Metanephros (tissue), 1 donor: ENCODE data around the gene OR4K5. TPM values are rescaled to one million over a fixed set of nuclear protein-coding genes. Genes with fewer than 3 reads are reported as not detected.

Source experiments
- total RNA-seq: library from RNA; depleted of rRNA; stranded (reverse); fragments of >200 nt; gene quantifications from one replicate; pipeline ENCODE4 v1.2.3, GENCODE V29; 2014

The OR4K5 gene, protein sequence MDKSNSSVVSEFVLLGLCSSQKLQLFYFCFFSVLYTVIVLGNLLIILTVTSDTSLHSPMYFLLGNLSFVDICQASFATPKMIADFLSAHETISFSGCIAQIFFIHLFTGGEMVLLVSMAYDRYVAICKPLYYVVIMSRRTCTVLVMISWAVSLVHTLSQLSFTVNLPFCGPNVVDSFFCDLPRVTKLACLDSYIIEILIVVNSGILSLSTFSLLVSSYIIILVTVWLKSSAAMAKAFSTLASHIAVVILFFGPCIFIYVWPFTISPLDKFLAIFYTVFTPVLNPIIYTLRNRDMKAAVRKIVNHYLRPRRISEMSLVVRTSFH
- total RNA-seq: not detected

DNA sequence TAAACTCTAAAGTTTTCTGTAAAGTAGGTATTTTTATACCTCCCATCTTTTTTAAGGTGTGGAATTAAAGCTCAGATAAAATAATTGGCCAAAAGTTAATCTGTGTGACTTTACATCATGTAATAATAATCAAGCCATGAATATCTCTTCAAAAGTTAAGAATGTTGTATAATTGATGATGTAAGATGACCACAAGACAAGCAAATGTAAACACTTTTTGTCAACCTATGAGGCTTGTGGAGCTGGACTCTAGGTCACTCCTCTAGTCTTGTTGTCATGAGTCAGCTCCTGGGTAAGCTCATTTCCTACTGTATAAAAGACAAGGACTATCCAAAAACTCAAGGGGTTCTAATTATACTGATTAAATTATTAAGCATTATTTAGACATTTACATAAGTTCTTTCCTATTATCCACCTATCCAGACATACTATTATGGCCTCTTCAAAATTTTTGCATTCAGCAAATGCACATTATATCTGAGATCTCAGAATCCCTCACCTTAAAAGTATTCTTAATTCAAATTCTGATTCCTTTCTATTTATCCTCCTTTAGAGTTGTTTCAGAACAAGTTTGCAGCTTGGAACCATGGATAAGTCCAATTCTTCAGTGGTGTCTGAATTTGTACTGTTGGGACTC is at the start of gene OR4K5:
TSS of gene OR4K5 (plus strand) at position 587 of the 637 bp plus-strand sequence. CDS start at position 587, 0 bp downstream.

DNA sequence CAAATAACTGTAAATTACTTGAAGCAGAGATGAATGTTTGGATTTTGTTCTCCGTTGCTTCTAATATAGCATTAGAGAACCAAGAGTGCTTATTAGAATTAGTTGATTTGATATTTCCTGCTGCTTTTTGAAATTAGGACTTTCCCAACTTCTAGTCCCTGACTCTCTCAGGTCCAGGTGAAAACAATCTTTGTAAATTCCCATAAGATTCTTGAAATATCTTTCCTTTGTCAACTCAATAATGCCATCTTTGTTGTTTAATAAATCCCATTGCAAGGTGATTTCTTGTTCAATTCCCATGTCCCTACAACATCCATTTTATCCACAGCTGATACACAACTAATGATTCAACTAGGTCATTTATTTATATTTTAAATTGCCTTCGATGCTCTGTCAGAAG is 45.6 kb upstream of the OR4K5 start, which contains the start of gene OR4K2:
TSS of gene OR4K2 (plus strand) at position 301 of the 400 bp plus-strand sequence. CDS start 1,126 bp downstream, outside the sequence.

DNA sequence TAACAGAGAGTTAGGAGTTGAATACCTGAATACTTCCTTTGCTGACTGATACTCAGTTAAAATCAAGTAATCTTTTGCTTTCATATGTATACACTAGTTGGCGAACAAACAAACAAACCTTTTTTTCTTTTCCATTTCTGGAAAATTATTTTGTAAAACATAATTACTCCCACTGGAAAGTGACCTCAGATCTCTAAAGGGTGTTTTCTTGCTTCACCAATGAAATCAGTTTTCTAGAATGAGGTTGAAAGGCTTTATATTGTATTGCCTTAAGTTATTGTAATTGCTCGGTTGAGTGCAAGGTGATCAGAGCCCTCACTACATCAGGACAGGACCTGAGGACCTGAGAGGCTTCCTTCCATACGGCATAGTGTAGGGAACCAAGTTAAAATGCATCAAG is 10.2 kb downstream of the OR4K5 start, which contains the start of gene OR4K1:
TSS of gene OR4K1 (plus strand) at position 301 of the 400 bp plus-strand sequence. CDS start 4,750 bp downstream, outside the sequence.

Other genes with a start within 250 kb of the OR4K5 start
- gene OR11H2, start 206.7 kb upstream of the OR4K5 start, total RNA-seq: not detected
- not detected for gene OR4Q3, start 177.0 kb upstream of the OR4K5 start, total RNA-seq
- not detected for gene OR4M1, start 147.1 kb upstream of the OR4K5 start, total RNA-seq
- gene OR4N2, start 116.8 kb upstream of the OR4K5 start, total RNA-seq: not detected
- not detected for gene OR4K2, start 45.5 kb upstream of the OR4K5 start, total RNA-seq
- gene OR4K1, start 10.3 kb downstream of the OR4K5 start, total RNA-seq: not detected
- not detected for gene OR4K15, start 55.0 kb downstream of the OR4K5 start, total RNA-seq
- not detected for gene OR4Q2, start 81.6 kb downstream of the OR4K5 start, total RNA-seq
- not detected for gene OR4K14, start 98.7 kb downstream of the OR4K5 start, total RNA-seq
- gene OR4K13, start 115.4 kb downstream of the OR4K5 start, total RNA-seq: not detected
- gene OR4L1, start 139.4 kb downstream of the OR4K5 start, total RNA-seq: not detected
- gene OR4K17, start 190.1 kb downstream of the OR4K5 start, total RNA-seq: not detected
- not detected for gene OR4N5, start 218.2 kb downstream of the OR4K5 start, total RNA-seq